Mesendoderm (in vitro differentiated cells): Measurements from ENCODE around the gene NCOA1. TPM values are rescaled to one million over a fixed set of nuclear protein-coding genes. Genes with fewer than 3 reads are reported as not detected.

ENCODE experiments used
- DNase-seq: peaks from one replicate; pipeline ENCODE4 v3.0.0; 2013
- H2AK5ac ChIP-seq: 2 replicates; pipeline ENCODE4 v1.6.1; 2013; ENCODE audit warnings: low read length, inconsistent platforms
- H2BK120ac ChIP-seq: 2 replicates; pipeline ENCODE4 v1.6.1; 2013; ENCODE audit warnings: low read depth, mild to moderate bottlenecking, low read length, moderate library complexity, mixed read lengths
- H2BK15ac ChIP-seq: replicated peaks from 2 replicates; pipeline ENCODE4 v1.6.1; 2013; ENCODE audit warnings: low read depth, mild to moderate bottlenecking, moderate library complexity
- H2BK5ac ChIP-seq: 2 replicates; pipeline ENCODE4 v1.6.1; 2013; ENCODE audit warnings: low read length, inconsistent platforms
- H3K18ac ChIP-seq: 2 replicates; pipeline ENCODE4 v1.6.1; 2013; ENCODE audit warnings: mild to moderate bottlenecking, low read length, mixed read lengths
- H3K23ac ChIP-seq: one replicate; pipeline ENCODE4 v1.6.1; 2013; ENCODE audit warnings: low read length
- H3K27ac ChIP-seq: 2 replicates; pipeline ENCODE4 v1.5.1; 2013; ENCODE audit warnings: low read depth, mild to moderate bottlenecking, inconsistent platforms, low read length, moderate library complexity
- H3K27me3 ChIP-seq: 2 replicates; pipeline ENCODE4 v1.6.1; 2013; ENCODE audit warnings: low read length, control low read depth, mild to moderate bottlenecking, inconsistent platforms; ENCODE audit not compliant: insufficient read depth, poor library complexity
- H3K36me3 ChIP-seq: 2 replicates; pipeline ENCODE4 v1.6.1; 2013; ENCODE audit warnings: low read length, inconsistent platforms; ENCODE audit not compliant: control insufficient read depth, insufficient read depth
- H3K4ac ChIP-seq: one replicate; pipeline ENCODE4 v1.6.1; 2013; ENCODE audit warnings: low read depth, mild to moderate bottlenecking, low read length, moderate library complexity
- H3K4me1 ChIP-seq: 2 replicates; pipeline ENCODE4 v1.6.1; 2013; ENCODE audit warnings: low read depth, low read length, inconsistent platforms; ENCODE audit not compliant: control insufficient read depth
- H3K4me2 ChIP-seq: 2 replicates; pipeline ENCODE4 v1.6.1; 2013; ENCODE audit warnings: low read length
- H3K4me3 ChIP-seq: 2 replicates; pipeline ENCODE4 v1.5.1; 2013; ENCODE audit warnings: mild to moderate bottlenecking, low read length
- H3K56ac ChIP-seq: one replicate; pipeline ENCODE4 v1.6.1; 2013; ENCODE audit warnings: low read length
- H3K79me1 ChIP-seq: 2 replicates; pipeline ENCODE4 v1.6.1; 2013; ENCODE audit warnings: low read length, inconsistent platforms
- H3K79me2 ChIP-seq: 2 replicates; pipeline ENCODE4 v1.6.1; 2013; ENCODE audit warnings: mild to moderate bottlenecking, low read length; ENCODE audit not compliant: control insufficient read depth, insufficient read depth
- H3K9ac ChIP-seq: 2 replicates; pipeline ENCODE4 v1.6.1; 2013; ENCODE audit warnings: low read length, inconsistent platforms
- H4K5ac ChIP-seq: one replicate; pipeline ENCODE4 v1.6.1; 2013; ENCODE audit warnings: low read length
- H4K8ac ChIP-seq: one replicate; pipeline ENCODE4 v1.6.1; 2013; ENCODE audit warnings: low read depth, mild to moderate bottlenecking, control low read depth, low read length, moderate library complexity
- WGBS: extraction: QIAGEN DNeasy Blood & Tissue Kit; methylation state at CpG from one replicate; pipeline ENCODE4 v1.1.7; 2013; ENCODE audit warnings: low lambda C conversion rate, missing lambda C conversion rate; ENCODE audit not compliant: insufficient coverage; ENCODE audit errors: extremely low coverage; 5-methylcytosine and 5-hydroxymethylcytosine counted together
- polyA plus RNA-seq, 2 experiments: library from polyadenylated mRNA; stranded (reverse); fragments of 200-250 nt; gene quantifications; one replicate each; pipeline ENCODE4 v1.2.3, GENCODE V29; 2013

NCOA1 gene
- 11.2 TPM for polyA plus RNA-seq (2013, experiment 1 of 2)
- polyA plus RNA-seq (2013, experiment 2 of 2) = 10.6 TPM

DNA sequence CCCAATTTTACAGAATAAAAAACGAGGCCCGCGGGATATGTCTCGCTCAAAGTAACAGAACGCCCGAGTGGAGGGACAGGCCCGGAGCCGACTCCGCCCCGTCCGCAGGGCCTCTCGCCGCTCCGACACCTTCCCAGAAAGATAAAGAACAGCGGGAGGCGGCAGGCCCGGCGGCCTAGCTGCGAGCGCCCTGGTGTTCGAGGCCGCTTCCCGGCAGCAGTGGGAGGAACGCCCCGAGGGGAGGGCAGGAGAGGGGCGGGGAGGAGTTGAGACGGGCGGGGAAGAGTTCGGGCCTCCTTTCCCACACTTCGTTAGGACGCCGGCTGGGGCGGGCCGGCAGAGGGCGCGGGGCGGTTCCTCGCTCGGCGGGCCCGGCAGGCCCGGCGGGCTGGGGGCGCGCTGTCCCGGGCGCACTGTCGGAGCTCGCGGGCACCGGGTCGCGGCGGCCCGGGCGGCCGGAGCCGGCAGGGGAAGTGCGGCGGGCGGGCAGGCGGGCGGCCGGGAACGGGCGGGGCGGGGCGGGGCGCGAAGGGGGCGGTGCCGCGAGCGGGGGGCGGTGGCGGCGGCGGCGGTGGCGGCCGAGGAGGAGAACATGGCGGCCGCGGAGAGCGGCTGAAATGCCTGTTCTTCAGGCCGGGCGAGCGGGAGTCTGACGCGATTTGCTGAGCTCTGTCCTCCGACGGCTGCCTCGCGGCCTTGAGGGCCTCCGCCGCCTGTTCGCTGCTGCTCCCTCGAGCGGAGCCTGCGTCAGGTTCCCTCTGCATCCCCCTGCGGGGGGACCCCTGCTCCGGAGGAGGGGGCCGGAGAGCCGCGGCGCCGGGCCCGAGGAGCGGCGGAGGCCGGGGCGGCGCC is at the start of gene NCOA1:
Gene NCOA1, plus strand, starts transcription at position 565 of the 852 bp plus-strand sequence. CDS start 167,424 bp downstream, outside the sequence.
- H3K4me2 ChIP-seq = peak within 1 kb of the TSS; percentile 44

GRCh38 chr2:24448797-24449196 is 42.3 kb upstream of the NCOA1 start:
- Histone ChIP-seq H3K27me3 (no peaks in the 10 kb centered on the region), H3K56ac (no peak overlapping the region), H3K36me3 (no peaks in the 10 kb centered on the region), H3K4me2 (no peak overlapping the region), H2BK120ac (no peak overlapping the region), H3K4ac (no peak overlapping the region), H3K9ac (no peak overlapping the region), H3K23ac (no peak overlapping the region), H2BK5ac (no peak overlapping the region), H3K79me2 (no peaks in the 10 kb centered on the region), H3K27ac (no peak overlapping the region), H3K4me1 (no peaks in the 10 kb centered on the region), H3K4me3 (no peak overlapping the region), H3K18ac (no peak overlapping the region), H4K8ac (no peak overlapping the region), H4K5ac (no peak overlapping the region), H2BK15ac (no peak overlapping the region), H3K79me1 (no peaks in the 10 kb centered on the region), H2AK5ac (no peak overlapping the region)
- WGBS = no CpG with 5 or more reads among the region's 1 CpG
- DNase-seq = no peak

More for the DNA sequence above, at the start of gene NCOA1:
- Histone ChIP-seq H3K18ac (peak within 1 kb of the TSS; percentile 68), H3K56ac (peak within 1 kb of the TSS; percentile 99), H3K79me2 (peaks cover 8% of the 10 kb centered on the region), H3K79me1 (peaks cover 8% of the 10 kb centered on the region), H3K9ac (peak within 1 kb of the TSS; percentile 84), H3K23ac (no peak within 1 kb of the TSS), H3K36me3 (no peaks in the 10 kb centered on the region), H3K4me3 (peak within 1 kb of the TSS; percentile 91), H3K4me1 (peaks cover 6% of the 10 kb centered on the region), H2AK5ac (no peak within 1 kb of the TSS), H4K5ac (no peak within 1 kb of the TSS), H3K27me3 (no peaks in the 10 kb centered on the region), H2BK5ac (peak within 1 kb of the TSS; percentile 92), H2BK120ac (peak within 1 kb of the TSS; percentile 78), H2BK15ac (no peak within 1 kb of the TSS), H3K27ac (peak within 1 kb of the TSS; percentile 96), H4K8ac (no peak within 1 kb of the TSS), H3K4ac (peak within 1 kb of the TSS; percentile 75)
- WGBS = no CpG with 5 or more reads among the region's 113 CpGs
- peak; percentile 97 for DNase-seq

GRCh38 chr2:24449344-24449743 is 41.7 kb upstream of the NCOA1 start:
- WGBS = no CpG with 5 or more reads among the region's 1 CpG
- no peak overlapping the region for H2BK5ac ChIP-seq
- H3K79me1 ChIP-seq = no peaks in the 10 kb centered on the region
- no peaks in the 10 kb centered on the region for H3K4me1 ChIP-seq
- no peak overlapping the region for H3K4me2 ChIP-seq
- H3K9ac ChIP-seq = no peak overlapping the region
- no peaks in the 10 kb centered on the region for H3K27me3 ChIP-seq
- no peak overlapping the region for H2AK5ac ChIP-seq
- H3K23ac ChIP-seq = no peak overlapping the region
- no peak overlapping the region for H4K5ac ChIP-seq
- H3K4ac ChIP-seq = no peak overlapping the region
- H3K56ac ChIP-seq = no peak overlapping the region
- no peaks in the 10 kb centered on the region for H3K79me2 ChIP-seq
- no peak overlapping the region for H3K4me3 ChIP-seq
- H3K27ac ChIP-seq = no peak overlapping the region
- H2BK120ac ChIP-seq = no peak overlapping the region
- no peak overlapping the region for H2BK15ac ChIP-seq
- H4K8ac ChIP-seq = no peak overlapping the region
- no peak overlapping the region for H3K18ac ChIP-seq
- no peaks in the 10 kb centered on the region for H3K36me3 ChIP-seq
- DNase-seq = no peak

- Histone ChIP-seq H4K5ac (no peak overlapping the region), H3K36me3 (no peaks in the 10 kb centered on the region), H2BK5ac (no peak overlapping the region), H2BK15ac (no peak overlapping the region), H3K18ac (no peak overlapping the region), H4K8ac (no peak overlapping the region), H3K4me1 (no peaks in the 10 kb centered on the region), H2AK5ac (no peak overlapping the region), H3K4me3 (no peak overlapping the region), H3K4ac (no peak overlapping the region), H3K79me2 (no peaks in the 10 kb centered on the region), H3K23ac (no peak overlapping the region), H3K4me2 (no peak overlapping the region), H3K27ac (no peak overlapping the region), H3K27me3 (no peaks in the 10 kb centered on the region), H3K79me1 (no peaks in the 10 kb centered on the region), H3K9ac (no peak overlapping the region), H2BK120ac (no peak overlapping the region), H3K56ac (no peak overlapping the region)
- DNase-seq = no peak
- no CpG with 5 or more reads among the region's 7 CpGs for WGBS
Measured at GRCh38 chr2:24451805-24452501, 39.1 kb upstream of the NCOA1 start.

- H3K4ac ChIP-seq = no peak overlapping the region
- no peak overlapping the region for H4K5ac ChIP-seq
- no peak overlapping the region for H3K27ac ChIP-seq
- no peak overlapping the region for H3K23ac ChIP-seq
- no peaks in the 10 kb centered on the region for H3K79me1 ChIP-seq
- H3K4me1 ChIP-seq = no peaks in the 10 kb centered on the region
- H2AK5ac ChIP-seq = no peak overlapping the region
- no peak overlapping the region for H2BK5ac ChIP-seq
- H3K56ac ChIP-seq = no peak overlapping the region
- DNase-seq = no peak
- H3K79me2 ChIP-seq = no peaks in the 10 kb centered on the region
- H3K4me3 ChIP-seq = no peak overlapping the region
- H3K18ac ChIP-seq = no peak overlapping the region
- no peak overlapping the region for H3K4me2 ChIP-seq
- H2BK120ac ChIP-seq = no peak overlapping the region
- no CpG with 5 or more reads among the region's 4 CpGs for WGBS
- no peak overlapping the region for H4K8ac ChIP-seq
- H3K36me3 ChIP-seq = no peaks in the 10 kb centered on the region
- H3K27me3 ChIP-seq = no peaks in the 10 kb centered on the region
- H2BK15ac ChIP-seq = no peak overlapping the region
- H3K9ac ChIP-seq = no peak overlapping the region
Measured at GRCh38 chr2:24452502-24452885, 38.6 kb upstream of the NCOA1 start.
